GM23338 (cell line): ENCODE results near the gene FAT1.

ENCODE experiments used
- EZH2 ChIP-seq: fragments of 200-600 bp; sonication (generic); IDR thresholded peaks from one replicate; pipeline ENCODE4 v1.8.0; 2017; ENCODE audit warnings: antibody characterized with exemption, mild to moderate bottlenecking, low read depth; ENCODE audit not compliant: unreplicated experiment
- POLR2AphosphoS5 ChIP-seq: IDR thresholded peaks from 2 replicates; pipeline ENCODE4 v1.6.1; 2016; ENCODE audit warnings: antibody characterized with exemption, low read depth
- TF ChIP-seq, protein P1 (sequence below): IDR thresholded peaks from one replicate; pipeline ENCODE4 v1.6.1; 2018; ENCODE audit warnings: antibody characterized with exemption; ENCODE audit not compliant: unreplicated experiment
- TF ChIP-seq, protein P2 (sequence below), 2 experiments: fragments of 200-600 bp in 1 of 2; sonication (generic) in 1 of 2; conservative IDR thresholded peaks; 2 replicates each; pipeline versions ENCODE4 v1.5.1 to v1.6.1; 2016 to 2017; ENCODE audit warnings: antibody characterized with exemption in 2 of 2, low read depth in 2 of 2, mild to moderate bottlenecking in 2 of 2, moderate library complexity in 1 of 2
- TF ChIP-seq, protein P3 (sequence below): IDR thresholded peaks from 2 replicates; pipeline ENCODE4 v1.6.1; 2016; ENCODE audit warnings: antibody characterized with exemption

DNA sequence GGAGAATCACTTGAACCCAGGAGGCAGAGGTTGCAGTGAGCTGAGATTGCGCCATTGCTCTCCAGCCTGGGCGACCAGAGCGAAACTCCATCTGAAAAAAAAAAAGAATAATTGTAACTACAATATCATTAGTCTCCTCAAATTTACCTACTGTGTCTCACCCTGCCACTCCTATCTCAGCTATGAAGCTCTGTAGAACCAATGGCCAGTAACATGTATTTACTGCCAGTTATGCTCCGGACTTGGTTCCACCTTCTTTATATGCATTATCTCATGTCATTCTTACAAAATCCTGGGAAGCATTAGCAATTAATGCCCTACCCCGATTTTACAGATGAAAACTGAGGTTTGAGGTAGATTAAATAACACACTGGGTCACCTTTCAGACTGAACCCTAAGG, 7.0 kb upstream of the FAT1 start:
- TF ChIP-seq, protein P1, sequence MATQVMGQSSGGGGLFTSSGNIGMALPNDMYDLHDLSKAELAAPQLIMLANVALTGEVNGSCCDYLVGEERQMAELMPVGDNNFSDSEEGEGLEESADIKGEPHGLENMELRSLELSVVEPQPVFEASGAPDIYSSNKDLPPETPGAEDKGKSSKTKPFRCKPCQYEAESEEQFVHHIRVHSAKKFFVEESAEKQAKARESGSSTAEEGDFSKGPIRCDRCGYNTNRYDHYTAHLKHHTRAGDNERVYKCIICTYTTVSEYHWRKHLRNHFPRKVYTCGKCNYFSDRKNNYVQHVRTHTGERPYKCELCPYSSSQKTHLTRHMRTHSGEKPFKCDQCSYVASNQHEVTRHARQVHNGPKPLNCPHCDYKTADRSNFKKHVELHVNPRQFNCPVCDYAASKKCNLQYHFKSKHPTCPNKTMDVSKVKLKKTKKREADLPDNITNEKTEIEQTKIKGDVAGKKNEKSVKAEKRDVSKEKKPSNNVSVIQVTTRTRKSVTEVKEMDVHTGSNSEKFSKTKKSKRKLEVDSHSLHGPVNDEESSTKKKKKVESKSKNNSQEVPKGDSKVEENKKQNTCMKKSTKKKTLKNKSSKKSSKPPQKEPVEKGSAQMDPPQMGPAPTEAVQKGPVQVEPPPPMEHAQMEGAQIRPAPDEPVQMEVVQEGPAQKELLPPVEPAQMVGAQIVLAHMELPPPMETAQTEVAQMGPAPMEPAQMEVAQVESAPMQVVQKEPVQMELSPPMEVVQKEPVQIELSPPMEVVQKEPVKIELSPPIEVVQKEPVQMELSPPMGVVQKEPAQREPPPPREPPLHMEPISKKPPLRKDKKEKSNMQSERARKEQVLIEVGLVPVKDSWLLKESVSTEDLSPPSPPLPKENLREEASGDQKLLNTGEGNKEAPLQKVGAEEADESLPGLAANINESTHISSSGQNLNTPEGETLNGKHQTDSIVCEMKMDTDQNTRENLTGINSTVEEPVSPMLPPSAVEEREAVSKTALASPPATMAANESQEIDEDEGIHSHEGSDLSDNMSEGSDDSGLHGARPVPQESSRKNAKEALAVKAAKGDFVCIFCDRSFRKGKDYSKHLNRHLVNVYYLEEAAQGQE, result no peak
- TF ChIP-seq POLR2AphosphoS5 (no peak), EZH2 (no peak)
- TF ChIP-seq, protein P2, sequence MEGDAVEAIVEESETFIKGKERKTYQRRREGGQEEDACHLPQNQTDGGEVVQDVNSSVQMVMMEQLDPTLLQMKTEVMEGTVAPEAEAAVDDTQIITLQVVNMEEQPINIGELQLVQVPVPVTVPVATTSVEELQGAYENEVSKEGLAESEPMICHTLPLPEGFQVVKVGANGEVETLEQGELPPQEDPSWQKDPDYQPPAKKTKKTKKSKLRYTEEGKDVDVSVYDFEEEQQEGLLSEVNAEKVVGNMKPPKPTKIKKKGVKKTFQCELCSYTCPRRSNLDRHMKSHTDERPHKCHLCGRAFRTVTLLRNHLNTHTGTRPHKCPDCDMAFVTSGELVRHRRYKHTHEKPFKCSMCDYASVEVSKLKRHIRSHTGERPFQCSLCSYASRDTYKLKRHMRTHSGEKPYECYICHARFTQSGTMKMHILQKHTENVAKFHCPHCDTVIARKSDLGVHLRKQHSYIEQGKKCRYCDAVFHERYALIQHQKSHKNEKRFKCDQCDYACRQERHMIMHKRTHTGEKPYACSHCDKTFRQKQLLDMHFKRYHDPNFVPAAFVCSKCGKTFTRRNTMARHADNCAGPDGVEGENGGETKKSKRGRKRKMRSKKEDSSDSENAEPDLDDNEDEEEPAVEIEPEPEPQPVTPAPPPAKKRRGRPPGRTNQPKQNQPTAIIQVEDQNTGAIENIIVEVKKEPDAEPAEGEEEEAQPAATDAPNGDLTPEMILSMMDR (conservative IDR thresholded peaks at IDR 0.05; ENCODE audit: low read depth in 2 of 2), result no peak
- TF ChIP-seq, protein P3, sequence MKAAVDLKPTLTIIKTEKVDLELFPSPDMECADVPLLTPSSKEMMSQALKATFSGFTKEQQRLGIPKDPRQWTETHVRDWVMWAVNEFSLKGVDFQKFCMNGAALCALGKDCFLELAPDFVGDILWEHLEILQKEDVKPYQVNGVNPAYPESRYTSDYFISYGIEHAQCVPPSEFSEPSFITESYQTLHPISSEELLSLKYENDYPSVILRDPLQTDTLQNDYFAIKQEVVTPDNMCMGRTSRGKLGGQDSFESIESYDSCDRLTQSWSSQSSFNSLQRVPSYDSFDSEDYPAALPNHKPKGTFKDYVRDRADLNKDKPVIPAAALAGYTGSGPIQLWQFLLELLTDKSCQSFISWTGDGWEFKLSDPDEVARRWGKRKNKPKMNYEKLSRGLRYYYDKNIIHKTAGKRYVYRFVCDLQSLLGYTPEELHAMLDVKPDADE, result no peak
